Measurements from ENCODE around the gene KCNMA1.

- TF ChIP-seq CTCF (IDR thresholded peaks at IDR 0.05; ENCODE audit: low read depth, low read length) (no peak), POLR2A (IDR thresholded peaks at IDR 0.05; ENCODE audit: extremely low read depth, insufficient read length) (no peak)
Observed at GRCh38 chr10:77358656-77359055, 279.0 kb downstream of the KCNMA1 start.

Measured in NB4 (cell line).